Brain microvascular endothelial cell (primary cell): ENCODE measurements around the gene STAM.
"Not testable (repeated sequence)": the region's sequence is repeated elsewhere in the genome, so short reads cannot be mapped to it uniquely, and the experiment has no call there.

Source experiments
- DNase-seq: peaks from one replicate; pipeline ENCODE4 v3.0.0-alpha.2; 2020
- H3K27ac ChIP-seq: fragments of 250-450 bp; sonication (Bioruptor Pico); 2 replicates; pipeline ENCODE4 v1.5.1; 2020; ENCODE audit warnings: mild to moderate bottlenecking, moderate library complexity
- H3K27me3 ChIP-seq: fragments of 250-450 bp; sonication (Bioruptor Pico); replicated peaks from 2 replicates; pipeline ENCODE4 v1.5.1; 2020; ENCODE audit warnings: mild to moderate bottlenecking
- H3K36me3 ChIP-seq: fragments of 250-450 bp; sonication (Bioruptor Pico); replicated peaks from 2 replicates; pipeline ENCODE4 v1.5.1; 2020; ENCODE audit warnings: mild to moderate bottlenecking
- H3K4me3 ChIP-seq: 2 replicates; pipeline ENCODE4 v1.5.1; 2011; ENCODE audit warnings: low read depth, mild to moderate bottlenecking, control low read depth, low read length, moderate library complexity
- in situ Hi-C: cut with HindIII; loops from 2 replicates; pipeline ENCODE4 v1.10.0; 2017; ENCODE audit warnings: low sequenced_read_pairs, low pct_ligation_motif_present
- TF ChIP-seq, protein P1 (sequence below): IDR thresholded peaks from 2 replicates; pipeline ENCODE4 v1.5.1; 2011; ENCODE audit warnings: low read depth, mild to moderate bottlenecking, moderate library complexity, low read length, control low read depth, inconsistent platforms; ENCODE audit errors: missing control alignments

Gene STAM

DNA sequence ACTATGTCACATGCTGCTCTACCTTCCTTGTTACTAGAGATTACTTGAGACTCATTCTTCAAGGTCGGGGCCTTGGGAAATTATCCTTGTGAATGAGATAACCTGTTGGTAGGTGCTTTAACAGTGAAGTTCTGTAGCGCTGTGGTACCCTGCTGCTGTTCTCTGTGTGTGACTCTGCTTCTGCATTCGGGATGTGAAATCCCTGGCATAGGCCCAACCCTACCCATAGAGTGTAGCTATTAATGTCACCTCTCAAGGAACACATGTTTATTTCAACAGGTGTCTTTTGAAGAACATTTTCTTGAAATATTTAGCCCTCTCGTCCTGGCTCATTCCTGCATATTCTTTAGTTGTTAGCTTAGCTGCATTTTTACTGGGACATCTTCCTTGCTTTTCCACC is 66.2 kb downstream of the STAM start:
- peaks cover 23% of the 10 kb centered on the region for H3K36me3 ChIP-seq
- TF ChIP-seq, protein P1, sequence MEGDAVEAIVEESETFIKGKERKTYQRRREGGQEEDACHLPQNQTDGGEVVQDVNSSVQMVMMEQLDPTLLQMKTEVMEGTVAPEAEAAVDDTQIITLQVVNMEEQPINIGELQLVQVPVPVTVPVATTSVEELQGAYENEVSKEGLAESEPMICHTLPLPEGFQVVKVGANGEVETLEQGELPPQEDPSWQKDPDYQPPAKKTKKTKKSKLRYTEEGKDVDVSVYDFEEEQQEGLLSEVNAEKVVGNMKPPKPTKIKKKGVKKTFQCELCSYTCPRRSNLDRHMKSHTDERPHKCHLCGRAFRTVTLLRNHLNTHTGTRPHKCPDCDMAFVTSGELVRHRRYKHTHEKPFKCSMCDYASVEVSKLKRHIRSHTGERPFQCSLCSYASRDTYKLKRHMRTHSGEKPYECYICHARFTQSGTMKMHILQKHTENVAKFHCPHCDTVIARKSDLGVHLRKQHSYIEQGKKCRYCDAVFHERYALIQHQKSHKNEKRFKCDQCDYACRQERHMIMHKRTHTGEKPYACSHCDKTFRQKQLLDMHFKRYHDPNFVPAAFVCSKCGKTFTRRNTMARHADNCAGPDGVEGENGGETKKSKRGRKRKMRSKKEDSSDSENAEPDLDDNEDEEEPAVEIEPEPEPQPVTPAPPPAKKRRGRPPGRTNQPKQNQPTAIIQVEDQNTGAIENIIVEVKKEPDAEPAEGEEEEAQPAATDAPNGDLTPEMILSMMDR = no peak
- no peak overlapping the region for H3K27ac ChIP-seq
- H3K4me3 ChIP-seq = no peak overlapping the region
- H3K27me3 ChIP-seq = no peaks in the 10 kb centered on the region
- in situ Hi-C loops = no loop called here
- DNase-seq = no peak

DNA sequence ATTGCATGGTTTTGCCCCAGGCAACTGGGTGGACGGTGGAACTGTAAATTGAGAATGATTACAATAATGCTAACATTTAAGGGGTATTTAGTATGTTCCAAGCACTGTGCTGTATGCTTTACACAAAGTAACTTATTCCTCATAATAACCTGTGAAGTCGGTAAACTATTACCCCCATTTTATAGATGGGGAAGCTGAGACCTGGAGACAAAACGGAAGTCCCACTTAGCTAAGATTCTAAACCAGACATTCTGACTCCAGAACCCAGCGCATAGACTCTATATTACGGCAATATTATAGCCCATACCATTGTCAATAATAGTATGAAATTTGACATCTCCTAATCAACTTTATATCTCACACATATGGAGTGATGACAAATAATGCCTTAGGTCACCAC is 68.1 kb downstream of the STAM start:
- DNase-seq = no peak
- TF ChIP-seq, protein P1 = no peak
- no peak overlapping the region for H3K27ac ChIP-seq
- no peaks in the 10 kb centered on the region for H3K27me3 ChIP-seq
- H3K36me3 ChIP-seq = peaks cover 22% of the 10 kb centered on the region
- in situ Hi-C loops = no loop called here
- no peak overlapping the region for H3K4me3 ChIP-seq

DNA sequence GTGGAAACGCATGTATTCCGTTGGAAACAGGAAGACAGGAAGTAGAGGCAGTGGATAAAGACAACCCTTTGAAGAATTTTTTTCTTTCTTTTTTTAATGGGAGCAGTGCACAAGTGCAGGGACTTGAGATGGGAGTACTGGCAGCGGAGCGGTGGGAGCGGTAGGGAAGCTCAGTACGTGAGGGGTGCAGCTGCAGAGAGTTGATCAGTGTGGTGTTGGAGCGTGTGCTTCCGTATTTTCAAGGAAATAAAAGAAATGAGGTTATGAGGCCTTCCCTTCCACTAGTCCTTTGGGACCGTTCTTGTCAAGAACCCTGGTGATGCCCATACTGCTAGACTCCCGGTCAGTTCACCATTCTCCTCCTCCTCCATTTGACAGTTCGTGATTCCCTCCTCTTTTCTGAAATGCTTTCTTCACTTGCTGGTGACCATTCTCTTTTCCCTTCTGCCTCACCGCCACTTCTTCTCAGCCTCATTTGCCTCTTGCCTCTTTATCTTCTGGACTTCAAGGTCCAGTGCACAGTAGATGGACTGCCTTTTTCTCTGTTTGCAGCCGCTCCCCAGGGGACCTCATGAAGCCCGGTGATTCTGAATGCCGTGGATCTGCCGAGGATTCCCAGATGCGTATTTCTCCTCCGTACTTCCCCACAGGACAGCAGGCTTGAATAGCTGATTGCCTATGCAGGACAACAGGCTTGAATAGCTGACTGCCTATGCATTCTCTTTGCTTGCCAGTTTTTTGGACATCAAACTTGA is 68.9 kb downstream of the STAM start:
- no peak for DNase-seq
- in situ Hi-C loops = no loop called here
- Histone ChIP-seq H3K27me3 (no peaks in the 10 kb centered on the region), H3K36me3 (peaks cover 28% of the 10 kb centered on the region), H3K27ac (no peak overlapping the region), H3K4me3 (peak overlapping the region; percentile 15)
- TF ChIP-seq, protein P1 = no peak

DNA sequence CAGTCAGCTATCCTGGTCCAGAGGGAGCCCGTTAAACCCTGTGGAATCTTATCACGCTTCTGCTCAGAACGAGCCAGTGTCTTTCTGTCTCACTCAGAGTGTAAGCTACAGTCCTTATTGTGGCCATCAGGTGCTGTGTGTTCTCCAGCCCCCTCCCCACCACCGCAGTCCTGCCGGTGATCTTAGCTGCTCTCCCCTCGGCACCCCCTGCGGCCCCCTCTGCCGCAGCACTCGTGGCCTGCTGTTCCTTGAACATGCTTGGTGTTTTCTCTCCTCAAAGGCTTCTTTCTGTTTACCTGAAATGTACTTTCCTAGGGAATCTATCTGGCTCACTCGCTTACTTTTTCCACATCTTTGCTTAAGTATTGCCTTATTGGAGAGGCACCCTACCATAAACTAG is 69.8 kb downstream of the STAM start:
- no peak overlapping the region for H3K27ac ChIP-seq
- no peaks in the 10 kb centered on the region for H3K27me3 ChIP-seq
- TF ChIP-seq, protein P1 = no peak
- no peak for DNase-seq
- no peak overlapping the region for H3K4me3 ChIP-seq
- in situ Hi-C loops = no loop called here
- peaks cover 26% of the 10 kb centered on the region for H3K36me3 ChIP-seq

DNA sequence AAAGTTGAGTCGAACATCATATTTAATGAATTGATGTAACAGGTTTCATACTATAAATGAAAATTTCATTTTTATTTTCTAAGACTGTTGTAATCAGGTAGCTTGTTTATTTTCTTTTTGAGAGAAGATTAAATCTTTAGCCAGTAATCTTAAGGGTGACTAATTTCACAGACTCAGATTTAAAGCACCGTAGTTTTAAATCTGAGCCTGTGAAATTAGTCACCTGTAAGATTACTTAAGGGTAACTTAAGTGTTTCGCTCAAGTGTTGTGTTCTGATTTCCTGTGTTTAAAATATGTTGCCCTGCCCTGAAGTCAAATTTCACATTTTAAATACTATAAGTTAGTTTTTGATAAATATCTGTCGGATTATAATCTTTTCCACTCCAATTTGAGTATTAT is 72.2 kb downstream of the STAM start:
- no peak overlapping the region for H3K4me3 ChIP-seq
- TF ChIP-seq, protein P1 = no peak
- no peaks in the 10 kb centered on the region for H3K27me3 ChIP-seq
- H3K36me3 ChIP-seq = peaks cover 18% of the 10 kb centered on the region
- H3K27ac ChIP-seq = no peak overlapping the region
- no peak for DNase-seq
- in situ Hi-C loops = no loop called here

DNA sequence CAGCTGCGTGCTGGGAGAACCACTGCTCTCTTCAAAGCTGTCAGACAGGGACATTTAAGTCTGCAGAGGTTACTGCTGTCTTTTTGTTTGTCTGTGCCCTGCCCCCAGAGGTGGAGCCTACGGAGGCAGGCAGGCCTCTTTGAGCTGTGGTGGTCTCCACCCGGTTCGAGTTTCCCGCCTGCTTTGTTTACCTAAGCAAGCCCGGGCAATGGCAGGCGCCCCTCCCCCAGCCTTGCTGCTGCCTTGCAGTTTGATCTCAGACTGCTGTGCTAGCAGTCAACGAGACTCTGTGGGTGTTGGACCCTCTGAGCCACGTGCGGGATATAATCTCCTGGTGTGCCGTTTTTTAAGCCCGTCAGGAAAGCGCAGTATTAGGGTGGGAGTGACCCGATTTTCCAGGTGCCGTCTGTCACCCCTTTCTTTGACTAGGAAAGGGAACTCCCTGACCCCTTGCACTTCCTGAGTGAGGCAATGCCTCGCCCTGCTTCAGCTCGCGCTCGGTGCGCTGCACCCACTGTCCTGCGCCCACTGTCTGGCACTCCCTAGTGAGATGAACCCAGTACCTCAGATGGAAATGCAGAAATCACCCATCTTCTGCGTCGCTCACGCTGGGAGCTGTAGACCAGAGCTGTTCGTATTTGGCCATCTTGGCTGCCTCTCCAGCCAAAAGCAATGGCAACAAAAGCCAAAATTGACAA is 78.5 kb downstream of the STAM start:
- H3K36me3 ChIP-seq, H3K27me3 ChIP-seq, H3K4me3 ChIP-seq, DNase-seq, in situ Hi-C loops, H3K27ac ChIP-seq: not testable (repeated sequence)
